ENCODE measurements around the gene SRRM3.
"Not testable (repeated sequence)": the region's sequence is repeated elsewhere in the genome, so short reads cannot be mapped to it uniquely, and the experiment has no call there.

Gene SRRM3

GRCh38 chr7:76317782-76318487, 116.2 kb downstream of the SRRM3 start:
- DNase-seq: peak; percentile 96

GRCh38 chr7:76318488-76319353, 117.0 kb downstream of the SRRM3 start:
- DNase-seq: peak; percentile 30

- DNase-seq: no peak
Observed at GRCh38 chr7:76325092-76325491, 123.4 kb downstream of the SRRM3 start.

- DNase-seq: no peak
Observed at GRCh38 chr7:76325811-76326210, 124.1 kb downstream of the SRRM3 start.

- no peak for DNase-seq
Observed at GRCh38 chr7:76326646-76327233, 125.0 kb downstream of the SRRM3 start.

GRCh38 chr7:76327610-76328009, 125.9 kb downstream of the SRRM3 start:
- no peak for DNase-seq

- DNase-seq: no peak
Observed at GRCh38 chr7:76328389-76328788, 126.7 kb downstream of the SRRM3 start.

GRCh38 chr7:76329479-76329878, 127.8 kb downstream of the SRRM3 start:
- DNase-seq: no peak

- DNase-seq: no peak
Observed at GRCh38 chr7:76330261-76330660, 128.6 kb downstream of the SRRM3 start.

- DNase-seq: no peak
Observed at GRCh38 chr7:76330673-76331072, 129.0 kb downstream of the SRRM3 start.

- DNase-seq: no peak
Observed at GRCh38 chr7:76332078-76332477, 130.4 kb downstream of the SRRM3 start.

GRCh38 chr7:76333511-76334101, 131.9 kb downstream of the SRRM3 start:
- DNase-seq: no peak

GRCh38 chr7:76334320-76334967, 132.7 kb downstream of the SRRM3 start:
- DNase-seq: no peak

- not testable (repeated sequence) for DNase-seq
Observed at GRCh38 chr7:76335417-76335816, 133.7 kb downstream of the SRRM3 start.

GRCh38 chr7:76336094-76336493, 134.4 kb downstream of the SRRM3 start:
- no peak for DNase-seq
